SU-DHL-6 (cell line): ENCODE measurements around the gene ISM2.

Source experiments
- CTCF ChIP-seq: fragments of 200-600 bp; sonication (generic); IDR thresholded peaks from one replicate; pipeline ENCODE4 v1.5.1; 2017; ENCODE audit warnings: antibody characterized with exemption, mild to moderate bottlenecking, low read length, moderate library complexity; ENCODE audit not compliant: insufficient read depth, poor library complexity, severe bottlenecking
- EZH2phosphoT487 ChIP-seq: fragments of 200-600 bp; sonication (generic), shearing (Covaris generic); conservative IDR thresholded peaks from 2 replicates; pipeline ENCODE4 v1.6.1; 2018; ENCODE audit warnings: mild to moderate bottlenecking, antibody characterized with exemption, low read length, moderate library complexity, mixed read lengths

GRCh38 chr14:77488558-77488957 lies 10.1 kb downstream of the ISM2 start:
- TF ChIP-seq CTCF (no peak), EZH2phosphoT487 (no peak)
